Measurements from ENCODE around the gene OTOP3. TPM values are rescaled to one million over a fixed set of nuclear protein-coding genes. Genes with fewer than 3 reads are reported as not detected.

The OTOP3 gene
- polyA plus RNA-seq, 3 donors = not detected

GRCh38 chr17:74916136-74916850, 19.4 kb upstream of the OTOP3 start:
- peaks cover 0 to 4% of the 10 kb centered on the region in 2 donors for H3K36me3 Mint-ChIP-seq
- no peak overlapping the region for H3K9ac ChIP-seq (ENCODE audit: insufficient read depth, low read length, poor library complexity, severe bottlenecking)
- no peaks in the 10 kb centered on the region for H4K20me1 ChIP-seq (ENCODE audit: insufficient read depth, low read length)
- peak overlapping the region in 1 of 2 donors; percentile 76 for H3K4me3 Mint-ChIP-seq
- H3K79me2 ChIP-seq (ENCODE audit: insufficient read depth, low read length) = no peaks in the 10 kb centered on the region
- intact Hi-C loops (cut with micrococcal nuclease) = no loop called here
- H3K4me3 ChIP-seq (replicated peaks in 1 of 3; ENCODE audit: low read depth in 2 of 3, low read length in 3 of 3) = no peak overlapping the region
- H3K9me3 Mint-ChIP-seq = peaks cover 5 to 10% (median 6%) of the 10 kb centered on the region in 7 donors
- no peak overlapping the region for H2AFZ ChIP-seq (ENCODE audit: insufficient read depth, low read depth, low read length, poor library complexity, severe bottlenecking)
- peaks cover 2 to 22% of the 10 kb centered on the region in 2 donors for H3K27me3 ChIP-seq (ENCODE audit: control insufficient read depth in 2 of 2, insufficient read depth in 2 of 2, low read length in 2 of 2)
- H3K27me3 Mint-ChIP-seq (ENCODE audit: low read depth in 3 of 3) = peaks cover 20 to 28% (median 25%) of the 10 kb centered on the region in 3 donors
- H3K4me1 ChIP-seq (ENCODE audit: control insufficient read depth in 1 of 2, insufficient read depth in 2 of 2, low read length in 2 of 2) = peaks cover 22 to 37% of the 10 kb centered on the region in 2 donors
- H3K27ac Mint-ChIP-seq = peak overlapping the region in 1 of 7 donors; percentile 13
- no peak overlapping the region for H3K4me2 ChIP-seq (replicated peaks; ENCODE audit: extremely low read depth, low read length, poor library complexity, severe bottlenecking)
- H3K4me1 Mint-ChIP-seq = peaks cover 24% of the 10 kb centered on the region
- H3K27ac ChIP-seq (ENCODE audit: low read depth in 1 of 2, low read length in 2 of 2) = no peak overlapping the region
- no peak for TF ChIP-seq CTCF (IDR thresholded peaks at IDR 0.05)
- peaks cover 0 to 5% of the 10 kb centered on the region in 2 donors for H3K9me3 ChIP-seq (replicated peaks in 1 of 2; ENCODE audit: control insufficient read depth in 1 of 2, insufficient read depth in 1 of 2, low read length in 2 of 2)
- H3K36me3 ChIP-seq (replicated peaks in 1 of 2; ENCODE audit: control insufficient read depth in 1 of 2, insufficient read depth in 2 of 2, low read length in 2 of 2) = no peaks in the 10 kb centered on the region
- WGBS (ENCODE audit: insufficient coverage) = 96% methylated on average over 11 of the region's 13 CpGs
- DNase-seq = no peak

- H2AFZ ChIP-seq (ENCODE audit: insufficient read depth, low read depth, low read length, poor library complexity, severe bottlenecking) = peak overlapping the region; percentile 79
- H3K4me1 ChIP-seq (ENCODE audit: control insufficient read depth in 1 of 2, insufficient read depth in 2 of 2, low read length in 2 of 2) = peaks cover 22 to 37% of the 10 kb centered on the region in 2 donors
- peaks cover 24 to 33% (median 30%) of the 10 kb centered on the region in 3 donors for H3K27me3 Mint-ChIP-seq (ENCODE audit: low read depth in 3 of 3)
- peak overlapping the region in 1 of 3 experiments; percentile 62 for H3K4me3 ChIP-seq (replicated peaks in 1 of 3; ENCODE audit: low read depth in 2 of 3, low read length in 3 of 3)
- TF ChIP-seq CTCF (IDR thresholded peaks at IDR 0.05) = no peak
- H3K9ac ChIP-seq (ENCODE audit: insufficient read depth, low read length, poor library complexity, severe bottlenecking) = no peak overlapping the region
- intact Hi-C loops (cut with micrococcal nuclease) = no loop called here
- H3K27ac ChIP-seq (ENCODE audit: low read depth in 1 of 2, low read length in 2 of 2) = no peak overlapping the region
- H3K36me3 Mint-ChIP-seq = peaks cover 0 to 4% of the 10 kb centered on the region in 2 donors
- peaks cover 5 to 10% (median 6%) of the 10 kb centered on the region in 7 donors for H3K9me3 Mint-ChIP-seq
- peaks cover 0 to 5% of the 10 kb centered on the region in 2 donors for H3K9me3 ChIP-seq (replicated peaks in 1 of 2; ENCODE audit: control insufficient read depth in 1 of 2, insufficient read depth in 1 of 2, low read length in 2 of 2)
- H3K4me3 Mint-ChIP-seq = peak overlapping the region in 1 of 2 donors; percentile 76
- DNase-seq = no peak
- H3K36me3 ChIP-seq (replicated peaks in 1 of 2; ENCODE audit: control insufficient read depth in 1 of 2, insufficient read depth in 2 of 2, low read length in 2 of 2) = no peaks in the 10 kb centered on the region
- peaks cover 24% of the 10 kb centered on the region for H3K4me1 Mint-ChIP-seq
- H3K27me3 ChIP-seq (ENCODE audit: control insufficient read depth in 2 of 2, insufficient read depth in 2 of 2, low read length in 2 of 2) = peaks cover 7 to 27% of the 10 kb centered on the region in 2 donors
- WGBS (ENCODE audit: insufficient coverage) = 88% methylated on average over 10 of the region's 11 CpGs
- H3K27ac Mint-ChIP-seq = peak overlapping the region in 1 of 7 donors; percentile 13
- H3K79me2 ChIP-seq (ENCODE audit: insufficient read depth, low read length) = no peaks in the 10 kb centered on the region
- no peaks in the 10 kb centered on the region for H4K20me1 ChIP-seq (ENCODE audit: insufficient read depth, low read length)
- H3K4me2 ChIP-seq (replicated peaks; ENCODE audit: extremely low read depth, low read length, poor library complexity, severe bottlenecking) = peak overlapping the region; percentile 72
Measured at GRCh38 chr17:74916851-74917199, 18.9 kb upstream of the OTOP3 start.

Data from CD14-positive monocyte (primary cell).